GM10248 (cell line): Measurements from ENCODE around the gene MYO5C.

Source experiments
- CTCF ChIA-PET: fragments of 300-600 bp; sonication (Branson Sonifier 250); formaldehyde crosslinking; extraction: SDS; loops from one replicate; lab custom pipeline; 2021; ENCODE audit warnings: antibody characterized with exemption; lab: Yijun Ruan, JAX
- POLR2A ChIA-PET: fragments of 350-650 bp; sonication (Branson Sonifier 250); formaldehyde crosslinking; extraction: SDS; loops from one replicate; lab custom pipeline; 2020; ENCODE audit warnings: antibody characterized with exemption; lab: Yijun Ruan, JAX
- DNase-seq: peaks from one replicate; pipeline ENCODE4 v3.0.0; 2012; ENCODE audit errors: extremely low spot score
- TF ChIP-seq, protein P1 (sequence below): IDR thresholded peaks from 2 replicates; pipeline ENCODE4 v1.5.1; 2012; ENCODE audit warnings: mild to moderate bottlenecking, low read depth; ENCODE audit errors: extremely low read depth, missing control alignments, control extremely low read depth

Gene MYO5C

DNA sequence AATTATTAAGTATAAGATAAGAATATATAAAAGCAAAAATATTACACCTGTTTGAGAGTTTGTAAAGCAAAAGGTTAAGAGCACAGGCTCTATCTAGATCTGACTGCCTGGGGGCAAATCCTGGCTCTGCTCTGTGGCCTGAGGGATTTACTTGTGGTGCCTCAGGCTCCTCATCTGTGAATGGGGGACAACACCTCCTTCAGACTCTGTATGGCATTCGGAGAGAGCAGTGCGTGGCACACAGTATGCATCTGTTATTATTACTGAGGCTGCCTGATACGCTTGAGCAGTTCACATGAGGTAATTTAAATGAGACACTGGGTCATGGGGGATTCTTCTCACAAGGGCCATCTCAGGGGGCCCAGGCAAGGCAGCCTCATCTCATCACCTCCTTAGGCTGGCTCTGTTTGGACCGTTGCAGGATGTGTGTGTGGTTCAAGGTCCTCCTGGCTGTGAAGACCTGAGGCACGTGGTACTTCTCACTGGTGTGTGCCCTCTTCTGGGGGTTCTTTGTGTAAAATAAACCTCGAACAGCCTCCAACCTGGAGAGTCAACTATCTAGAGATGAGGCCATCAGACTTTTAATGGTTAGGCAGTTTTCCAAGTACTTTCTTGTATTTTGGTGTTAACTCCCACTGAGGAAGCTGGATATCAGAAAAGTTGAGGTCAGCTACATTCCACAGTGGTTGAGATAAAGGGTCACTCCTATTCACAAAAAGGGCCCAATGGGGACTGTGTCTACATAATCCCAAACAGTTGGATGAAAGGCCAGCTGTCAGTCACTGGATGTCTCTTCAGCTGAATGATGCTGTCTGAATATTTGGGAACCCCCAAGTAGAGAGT is 113.4 kb downstream of the MYO5C start:
- DNase-seq: no peak
- CTCF ChIA-PET: interaction anchor here (1.0 to 3.2 kb wide), 4 partner anchors 9 to 26 kb away, joined by 3 to 18 read pairs (median 4); partner anchors contain the start of gene GNB5
- TF ChIP-seq, protein P1, sequence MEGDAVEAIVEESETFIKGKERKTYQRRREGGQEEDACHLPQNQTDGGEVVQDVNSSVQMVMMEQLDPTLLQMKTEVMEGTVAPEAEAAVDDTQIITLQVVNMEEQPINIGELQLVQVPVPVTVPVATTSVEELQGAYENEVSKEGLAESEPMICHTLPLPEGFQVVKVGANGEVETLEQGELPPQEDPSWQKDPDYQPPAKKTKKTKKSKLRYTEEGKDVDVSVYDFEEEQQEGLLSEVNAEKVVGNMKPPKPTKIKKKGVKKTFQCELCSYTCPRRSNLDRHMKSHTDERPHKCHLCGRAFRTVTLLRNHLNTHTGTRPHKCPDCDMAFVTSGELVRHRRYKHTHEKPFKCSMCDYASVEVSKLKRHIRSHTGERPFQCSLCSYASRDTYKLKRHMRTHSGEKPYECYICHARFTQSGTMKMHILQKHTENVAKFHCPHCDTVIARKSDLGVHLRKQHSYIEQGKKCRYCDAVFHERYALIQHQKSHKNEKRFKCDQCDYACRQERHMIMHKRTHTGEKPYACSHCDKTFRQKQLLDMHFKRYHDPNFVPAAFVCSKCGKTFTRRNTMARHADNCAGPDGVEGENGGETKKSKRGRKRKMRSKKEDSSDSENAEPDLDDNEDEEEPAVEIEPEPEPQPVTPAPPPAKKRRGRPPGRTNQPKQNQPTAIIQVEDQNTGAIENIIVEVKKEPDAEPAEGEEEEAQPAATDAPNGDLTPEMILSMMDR: no peak
- POLR2A ChIA-PET: no interaction called here

DNA sequence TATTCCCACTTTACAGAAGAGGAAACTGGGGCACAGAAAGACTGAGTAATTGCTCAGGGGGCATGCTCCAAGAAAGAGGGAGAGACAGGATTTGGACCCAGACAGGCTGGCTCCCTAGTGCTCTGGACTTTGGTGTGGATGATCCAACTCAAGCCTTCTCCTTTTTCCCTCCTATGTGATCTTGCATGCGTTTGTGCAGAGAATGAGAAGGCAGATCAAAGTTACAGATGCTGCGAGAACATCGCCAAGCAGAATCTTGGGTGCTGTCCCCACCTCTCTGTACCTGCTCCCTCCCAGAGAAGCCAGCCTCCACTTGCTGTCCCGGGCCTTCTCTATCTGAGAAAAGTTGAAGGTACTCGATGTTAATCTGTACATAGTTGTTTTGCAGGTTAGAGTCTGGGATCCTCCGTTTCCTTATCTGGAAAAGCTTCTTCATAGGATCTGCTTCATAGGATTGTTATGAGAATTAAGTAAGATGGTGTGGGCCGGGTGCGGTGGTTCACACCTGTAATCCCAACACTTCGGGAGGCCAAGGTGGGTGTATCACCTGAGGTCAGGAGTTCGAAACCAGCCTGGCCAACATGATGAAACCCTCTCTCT is 114.7 kb downstream of the MYO5C start:
- TF ChIP-seq, protein P1: no peak
- DNase-seq: no peak
- ChIA-PET POLR2A (no interaction called here), CTCF (interaction anchor here (0.9 to 3.4 kb wide), 4 partner anchors 18 to 57 kb away, joined by 3 to 12 read pairs (median 4); no protein-coding TSS in a partner anchor)

DNA sequence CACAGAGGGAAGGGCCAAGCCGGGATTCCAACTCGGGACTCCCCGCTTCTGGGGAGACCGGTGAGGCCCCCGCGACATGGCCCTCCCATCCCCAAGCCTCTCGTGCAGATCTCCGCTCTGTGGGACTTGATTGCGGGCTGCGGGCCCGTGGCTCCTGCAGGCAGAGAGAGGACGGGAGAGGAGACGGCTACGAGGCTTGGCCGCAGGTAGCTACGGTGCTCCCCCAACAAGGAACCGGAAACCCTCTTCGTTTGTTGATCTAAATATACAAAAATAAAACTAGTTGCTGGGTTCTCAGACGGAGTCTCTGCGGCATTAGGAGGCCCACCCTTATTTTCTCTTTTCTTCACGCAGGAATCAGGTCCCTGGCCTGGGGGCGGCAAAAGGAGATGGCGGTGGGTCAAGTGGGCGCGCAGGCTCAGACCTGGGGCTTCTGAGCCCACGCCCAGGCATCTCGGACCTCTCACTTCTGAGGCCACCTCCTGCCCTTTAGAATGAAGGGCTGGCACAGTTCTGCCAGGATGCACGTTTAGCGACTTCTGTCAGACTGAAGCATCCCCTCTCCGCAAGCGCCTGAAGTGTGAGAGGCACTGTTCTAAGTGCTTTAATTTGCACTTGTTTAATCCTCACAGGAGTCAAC is 115.3 kb downstream of the MYO5C start:
- peak; percentile 70 for DNase-seq
- POLR2A ChIA-PET: interaction anchor here (0.6 kb wide), 2 partner anchors 42 to 142 kb away, joined by 3 to 6 read pairs; no protein-coding TSS in a partner anchor

DNA sequence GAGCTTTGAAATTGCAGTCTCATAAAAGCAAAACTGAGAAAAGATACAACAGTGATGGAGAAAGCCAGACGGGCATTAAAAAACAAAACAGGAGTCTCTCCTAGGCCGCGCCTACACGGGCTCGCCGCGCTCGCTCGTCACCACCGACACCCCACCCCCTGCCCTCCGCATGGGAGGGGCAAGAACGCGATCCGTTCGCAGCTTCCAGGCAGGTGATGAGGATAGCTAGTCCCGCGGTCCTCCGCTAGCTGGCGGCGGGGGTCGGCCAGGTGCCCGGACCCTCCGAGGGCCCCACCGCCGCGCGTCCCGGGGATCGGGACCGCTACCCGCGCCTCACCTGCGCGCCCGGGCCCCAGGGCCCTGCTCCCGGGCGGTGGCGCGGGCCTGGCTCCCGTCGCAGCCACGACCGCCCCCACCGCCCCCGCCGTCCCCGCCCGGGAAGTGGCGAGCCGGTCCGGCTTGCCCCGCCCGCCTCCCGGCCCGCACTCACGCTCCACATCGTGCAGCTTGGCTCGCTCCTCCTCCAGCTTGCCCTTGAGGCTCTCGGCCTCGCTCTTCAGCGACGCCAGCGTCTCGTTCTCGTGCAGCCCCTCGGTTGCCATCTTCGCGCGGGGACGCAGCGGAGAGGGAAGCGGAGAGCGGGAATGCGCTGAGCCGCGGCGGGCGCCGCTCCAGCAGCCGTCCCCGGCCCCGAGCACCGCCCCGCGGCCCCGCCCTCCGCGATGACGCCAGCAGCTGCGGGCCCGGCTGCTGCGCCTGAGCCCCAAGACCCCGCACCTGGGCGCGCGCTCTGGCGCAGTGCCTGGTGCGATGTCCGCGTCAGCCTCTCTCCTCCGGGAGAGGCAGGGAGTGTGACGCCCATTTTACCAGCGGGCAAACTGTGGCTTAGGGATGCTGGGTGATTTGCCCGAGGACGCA is 116.1 kb downstream of the MYO5C start:
- ChIA-PET CTCF (interaction anchor here (0.7 to 3.4 kb wide), 10 partner anchors 13 to 556 kb away, joined by 3 to 12 read pairs (median 4); no protein-coding TSS in a partner anchor), POLR2A (interaction anchor here (0.6 kb wide), 2 partner anchors 42 to 141 kb away, joined by 3 to 6 read pairs; no protein-coding TSS in a partner anchor)
- TF ChIP-seq, protein P1: no peak
- DNase-seq: peak; percentile 91

More for the DNA sequence above, 115.3 kb downstream of the MYO5C start:
- TF ChIP-seq, protein P1: no peak
- CTCF ChIA-PET: interaction anchor here (0.9 to 3.4 kb wide), 5 partner anchors 17 to 57 kb away, joined by 3 to 12 read pairs (median 4); no protein-coding TSS in a partner anchor

DNA sequence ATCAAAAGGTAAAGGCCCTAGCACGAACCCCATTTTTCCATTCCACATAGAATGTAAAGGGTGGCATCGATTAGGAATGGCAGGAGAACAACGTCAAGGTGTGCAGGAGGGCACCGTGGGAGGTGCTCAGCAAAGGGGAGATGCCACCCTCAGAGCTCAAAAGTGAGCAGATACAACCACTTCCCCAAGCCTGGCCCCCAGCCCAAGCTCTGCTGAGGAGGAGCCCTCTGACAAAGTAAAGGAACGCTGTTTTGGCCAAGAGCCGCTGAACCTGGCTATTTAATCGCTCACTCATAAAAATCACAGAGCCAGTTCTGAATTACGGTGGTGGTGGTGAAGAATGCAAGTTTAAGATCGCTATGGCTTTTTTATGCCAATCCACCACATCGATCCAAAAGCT is 116.8 kb downstream of the MYO5C start:
- ChIA-PET CTCF (interaction anchor here (0.9 to 3.4 kb wide), 7 partner anchors 12 to 557 kb away, joined by 3 to 12 read pairs (median 4); no protein-coding TSS in a partner anchor), POLR2A (no interaction called here)
- no peak for DNase-seq
- TF ChIP-seq, protein P1: no peak
